GM18951 (cell line): Measurements from ENCODE around the gene SLC24A1.

Experiments used
- POLR2A ChIP-seq: IDR thresholded peaks from 4 replicates; pipeline ENCODE4 v1.6.1; 2011; ENCODE audit warnings: mild to moderate bottlenecking; ENCODE audit not compliant: insufficient read length, insufficient read depth; ENCODE audit errors: extremely low read depth
- in situ Hi-C: fragments of 300-500 bp; cut with MboI; formaldehyde crosslinking; loops from one replicate; pipeline ENCODE4 v1.12.0; 2022; ENCODE audit warnings: low sequenced_read_pairs, mixed read lengths, inconsistent platforms; ENCODE audit not compliant: unreplicated experiment

SLC24A1 gene

DNA sequence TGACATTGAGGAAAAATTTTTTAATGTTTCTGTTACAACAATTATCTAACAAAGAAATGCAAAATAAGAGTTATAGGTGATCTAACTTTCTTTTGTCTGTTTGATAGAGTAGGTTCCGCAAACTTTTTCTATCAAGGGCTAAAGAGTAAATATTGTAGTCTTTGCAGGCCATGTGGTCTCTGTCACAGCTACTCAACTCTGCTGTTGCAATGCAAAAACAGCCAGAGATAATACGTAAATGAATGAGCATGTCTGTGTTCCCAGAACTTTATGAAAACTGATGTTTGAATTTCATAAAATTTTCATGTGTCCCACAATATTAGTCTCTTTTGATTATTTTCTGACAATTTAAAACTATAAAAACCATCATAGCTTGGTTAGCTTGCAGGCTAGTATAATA is 73.3 kb downstream of the SLC24A1 start:
- in situ Hi-C loops = no loop called here
- TF ChIP-seq POLR2A = no peak
